Fibroblast of peridontal ligament (primary cell): ENCODE results near the gene ACTC1.
"Not testable (repeated sequence)": the region's sequence is repeated elsewhere in the genome, so short reads cannot be mapped to it uniquely, and the experiment has no call there.

Experiments
- DNase-seq: peaks from one replicate; pipeline ENCODE4 v3.0.0-alpha.2; 2010; ENCODE audit errors: extremely low read depth

The ACTC1 gene

GRCh38 chr15:34795267-34796081 lies at the start of gene ACTC1:
TSS of gene ACTC1 (minus strand) at chr15:34795549. CDS start at chr15:34794808, 741 bp downstream.
- no peak for DNase-seq

DNA sequence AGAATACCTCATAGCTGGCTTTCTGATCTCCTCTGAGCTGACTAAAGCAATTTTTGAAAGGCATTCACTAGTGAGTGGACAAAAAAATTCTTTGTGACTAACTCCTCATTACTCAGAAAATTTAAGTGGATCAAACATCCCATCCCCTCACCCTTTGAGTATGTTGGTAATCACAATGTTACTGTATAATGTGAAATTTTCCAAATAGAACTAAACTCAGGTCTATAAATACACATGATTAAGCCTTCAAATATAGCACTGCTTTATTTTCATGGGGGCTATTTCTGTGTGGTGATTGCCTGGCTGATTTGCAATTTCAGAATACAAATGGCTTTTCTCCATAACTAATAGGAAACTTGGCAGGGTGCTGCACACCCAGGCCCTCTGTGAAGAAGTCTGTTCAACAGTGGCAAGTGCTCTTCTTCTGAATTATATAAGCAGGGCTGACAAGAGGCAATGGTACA lies 45.9 kb upstream of the ACTC1 start:
- DNase-seq: peak; percentile 40

DNA sequence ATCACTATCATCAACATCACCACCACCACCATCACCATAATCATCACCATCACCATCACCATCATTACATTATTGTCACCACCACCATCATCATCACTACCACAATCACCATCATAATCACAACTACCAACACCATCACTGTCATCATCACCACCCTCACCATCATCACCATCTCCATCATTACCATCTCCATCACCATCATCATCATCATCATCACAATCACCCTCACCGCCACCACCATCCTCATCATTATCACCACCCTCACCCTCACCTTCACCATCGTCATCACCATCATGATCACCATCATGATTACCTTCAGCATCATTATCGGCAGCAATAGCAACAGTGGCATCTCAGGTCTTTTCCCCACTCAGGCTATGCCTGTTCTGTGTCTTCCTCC lies 42.9 kb upstream of the ACTC1 start:
- DNase-seq: no peak

DNA sequence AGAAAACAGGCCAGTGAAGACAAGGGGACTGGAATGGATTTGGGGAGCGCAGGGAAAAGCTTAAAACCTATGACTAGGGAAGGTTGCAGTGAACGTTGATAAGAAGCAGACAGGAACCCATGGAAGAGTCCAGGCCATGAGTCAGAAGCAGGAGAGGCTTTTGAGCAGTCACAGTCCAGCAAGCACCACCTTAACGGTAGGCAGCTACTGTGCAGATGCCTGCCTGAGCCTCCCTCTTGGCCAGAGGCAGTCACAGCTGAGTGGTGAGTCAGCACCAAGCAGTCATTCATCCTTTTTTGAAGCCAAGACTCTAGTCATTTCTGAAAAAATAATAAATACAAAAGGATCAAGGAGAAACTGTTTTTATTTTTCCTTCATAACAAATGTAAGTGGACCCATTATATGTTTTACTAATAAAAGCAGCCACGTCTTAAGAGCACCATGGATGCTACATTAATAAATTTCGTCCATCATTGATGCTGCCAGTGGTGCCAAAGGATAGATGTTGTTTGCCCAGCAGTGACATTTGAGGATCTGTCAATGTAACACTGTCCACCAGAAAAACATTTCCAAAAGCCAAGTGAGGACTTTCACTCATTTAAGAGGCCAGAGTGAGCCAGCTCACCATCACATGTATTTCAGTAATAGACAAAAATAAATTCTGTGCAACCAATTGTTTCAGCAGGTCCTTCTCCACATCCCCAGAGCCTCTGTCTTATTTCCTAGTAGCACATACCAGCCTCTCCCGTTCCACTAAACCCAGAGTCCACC lies 42.1 kb upstream of the ACTC1 start:
- peak; percentile 61 for DNase-seq

GRCh38 chr15:34828145-34828911 lies 33.0 kb upstream of the ACTC1 start:
- DNase-seq: no peak

DNA sequence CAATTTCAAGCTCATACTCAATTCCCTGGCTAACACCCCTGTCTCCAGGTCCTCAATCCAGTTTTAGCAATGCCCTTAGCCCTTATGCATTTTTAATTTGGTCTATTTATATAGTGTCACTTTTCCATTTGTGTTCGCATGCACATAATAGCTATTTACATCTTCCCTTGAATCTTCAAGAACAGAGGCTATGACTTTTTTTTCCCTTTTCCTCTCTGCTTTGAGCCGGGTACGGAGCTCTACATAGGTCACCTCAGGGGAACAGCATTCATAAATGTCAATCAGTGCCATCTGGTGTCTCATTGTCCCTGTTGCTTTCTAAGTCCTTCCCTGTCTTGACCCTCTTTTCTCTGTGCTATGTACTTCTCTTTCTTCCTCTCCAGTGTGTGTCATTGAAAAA lies 26.5 kb upstream of the ACTC1 start:
- DNase-seq: no peak

GRCh38 chr15:34820110-34820509 lies 24.8 kb upstream of the ACTC1 start:
- DNase-seq: no peak

DNA sequence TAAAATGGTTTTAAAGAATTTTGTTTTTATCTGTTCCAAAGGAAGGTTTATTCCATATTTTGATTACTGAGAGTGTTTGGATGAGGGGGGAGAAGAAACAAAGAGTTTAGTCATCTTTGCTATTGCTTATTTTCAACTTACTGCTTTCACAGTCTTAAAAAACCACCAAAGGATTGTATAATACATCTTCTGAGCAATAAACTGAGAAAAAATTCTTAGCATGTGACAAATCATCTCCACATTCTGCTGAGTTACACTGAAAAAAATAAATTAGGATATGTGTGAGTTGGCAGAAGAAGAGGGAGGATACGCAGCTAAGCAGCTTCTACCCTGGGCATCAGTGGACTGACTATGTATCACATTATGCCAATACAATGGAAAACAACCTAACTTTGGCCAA lies 23.2 kb upstream of the ACTC1 start:
- peak; percentile 53 for DNase-seq

DNA sequence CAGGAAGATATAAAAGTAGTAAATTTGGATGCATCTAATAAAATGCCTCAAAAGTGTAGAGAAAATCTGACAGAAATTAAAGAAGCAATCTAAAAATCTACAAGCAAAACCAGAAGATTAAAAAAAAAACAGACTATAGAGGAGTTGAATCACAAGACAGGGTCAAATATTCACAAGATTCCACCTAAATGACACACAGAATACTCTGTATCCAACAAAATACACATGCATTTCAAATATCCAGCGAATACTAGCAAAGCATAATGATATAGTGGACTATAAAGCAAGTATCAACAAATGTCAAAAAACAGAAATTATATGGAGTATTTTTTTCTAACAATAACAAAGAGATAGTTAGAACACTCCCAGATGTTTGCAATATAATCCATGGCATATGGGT lies 20.5 kb upstream of the ACTC1 start:
- DNase-seq: peak; percentile 19

DNA sequence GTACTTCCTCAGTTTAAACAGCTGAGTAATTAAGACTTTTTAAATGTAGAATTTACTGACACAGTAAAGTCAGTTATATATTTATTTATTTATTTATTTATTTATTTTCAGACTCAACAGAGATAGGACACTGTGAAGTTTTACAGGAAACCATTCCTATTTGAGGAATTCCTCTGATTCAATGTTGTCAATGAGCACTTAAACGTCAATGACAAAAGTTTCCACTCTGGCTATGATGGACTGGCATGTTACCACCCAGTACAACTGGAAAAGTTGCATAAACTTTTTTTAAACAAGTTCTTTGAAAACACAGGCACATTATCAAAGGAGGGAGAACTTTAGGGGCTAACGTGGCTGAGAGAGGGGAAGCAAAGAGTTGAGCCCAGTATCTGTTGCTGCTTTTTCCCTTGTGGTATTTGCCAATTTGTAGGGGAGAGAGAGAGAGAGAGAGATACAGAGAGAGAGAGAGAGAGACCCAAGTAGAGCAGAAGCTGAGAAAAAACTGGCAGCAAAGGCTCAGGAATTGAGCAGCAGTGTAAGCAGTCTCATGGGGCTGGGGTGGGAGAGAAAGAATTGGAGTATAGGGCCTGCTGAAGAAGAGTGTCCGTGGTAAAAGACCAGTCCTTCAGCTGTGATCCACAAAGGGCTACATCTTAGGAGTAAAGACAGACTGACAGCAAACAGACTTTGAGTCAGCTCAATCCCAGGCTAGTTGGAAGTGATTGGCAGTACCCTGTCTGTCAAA lies 18.3 kb upstream of the ACTC1 start:
- peak; percentile 23 for DNase-seq

GRCh38 chr15:34812868-34813365 lies 17.6 kb upstream of the ACTC1 start:
- not testable (repeated sequence) for DNase-seq

DNA sequence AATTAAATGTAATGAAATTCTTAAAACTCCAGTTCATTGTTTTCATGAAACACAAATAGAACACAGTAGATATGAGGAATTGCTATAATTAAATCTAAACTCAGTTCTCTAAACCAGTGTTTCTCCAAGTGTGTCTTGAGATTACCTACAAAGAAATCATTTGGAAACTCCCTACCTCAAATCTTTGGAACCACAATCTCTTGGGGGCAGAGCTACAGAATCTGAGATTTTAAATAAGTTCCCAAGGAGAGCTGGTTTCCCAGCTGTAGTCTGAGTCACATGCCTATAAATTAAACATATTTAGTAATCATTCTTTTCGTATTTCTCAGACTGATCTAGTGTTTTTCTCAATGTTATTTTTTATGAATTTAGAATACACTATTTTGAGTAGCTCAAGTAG lies 17.0 kb upstream of the ACTC1 start:
- DNase-seq: peak; percentile 85

DNA sequence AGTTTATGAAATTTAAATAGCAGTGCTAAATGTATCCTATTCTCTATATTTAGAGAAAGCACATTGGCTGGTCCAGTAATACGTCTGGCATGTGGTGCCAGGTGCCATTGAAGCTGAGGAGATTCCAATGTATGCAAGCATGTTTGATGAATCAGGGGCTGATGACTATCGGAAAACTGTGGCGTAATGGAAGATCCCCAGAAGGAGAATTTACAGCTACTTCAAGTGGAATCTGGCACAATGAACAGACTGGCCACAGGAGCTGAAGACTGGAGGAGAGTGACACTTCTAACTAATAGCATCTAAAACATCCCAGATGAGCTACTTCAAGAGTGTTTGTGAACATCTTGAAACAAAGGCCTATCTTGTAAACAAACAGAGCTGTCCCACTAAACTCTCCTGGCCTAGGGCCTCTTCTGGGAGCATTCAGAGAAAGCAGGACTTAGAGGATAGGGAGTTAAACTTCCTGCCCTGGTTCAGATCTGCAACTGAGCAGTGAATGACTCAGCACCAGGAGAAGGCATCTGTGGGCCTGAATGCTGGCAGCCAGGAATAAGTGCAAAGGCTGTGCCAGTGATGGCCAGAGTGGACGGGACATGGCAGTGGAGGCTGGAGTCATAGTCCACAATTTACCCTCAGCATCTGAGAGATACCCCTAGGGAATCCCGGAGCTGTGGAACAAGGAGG lies 15.2 kb upstream of the ACTC1 start:
- DNase-seq: peak; percentile 98

DNA sequence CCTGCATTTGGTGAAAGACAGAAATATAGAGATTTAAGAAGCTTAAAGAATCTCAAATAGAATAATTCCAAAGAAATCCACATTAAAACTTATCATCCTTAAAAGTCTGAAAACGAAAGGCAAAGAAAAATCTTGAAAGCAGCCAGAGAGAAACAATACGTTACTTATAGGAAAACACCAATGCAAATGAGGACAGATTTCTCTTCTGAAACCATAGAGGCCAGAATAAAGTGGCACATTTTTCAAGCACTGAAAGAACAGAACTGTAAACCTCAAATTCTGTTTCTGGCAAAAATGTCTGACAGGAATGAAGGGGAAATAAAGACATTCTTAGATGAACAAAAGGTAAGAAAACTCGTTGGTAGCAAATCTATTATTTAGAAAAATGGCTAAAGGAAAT lies 13.8 kb upstream of the ACTC1 start:
- no peak for DNase-seq

DNA sequence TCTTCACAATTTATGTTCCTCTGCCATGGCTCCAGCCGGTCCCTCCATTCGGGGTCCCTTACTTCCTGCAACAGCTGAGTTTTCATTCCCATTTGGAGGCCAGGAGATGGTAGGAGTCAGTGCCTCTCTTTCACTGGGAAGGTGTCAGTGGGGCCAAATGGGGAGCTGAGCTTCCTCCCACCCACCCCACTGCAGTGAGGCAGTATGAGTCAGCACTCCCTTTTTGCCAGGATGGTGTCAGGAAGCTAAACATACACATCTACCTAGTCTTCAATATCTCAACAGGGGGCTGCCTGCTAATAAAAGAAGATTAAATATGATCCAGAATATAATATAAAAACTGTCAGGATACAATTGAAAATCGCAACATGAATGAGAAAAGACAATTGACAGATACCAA lies 12.7 kb upstream of the ACTC1 start:
- DNase-seq: no peak

GRCh38 chr15:34807241-34807640 lies 11.9 kb upstream of the ACTC1 start:
- DNase-seq: not testable (repeated sequence)

DNA sequence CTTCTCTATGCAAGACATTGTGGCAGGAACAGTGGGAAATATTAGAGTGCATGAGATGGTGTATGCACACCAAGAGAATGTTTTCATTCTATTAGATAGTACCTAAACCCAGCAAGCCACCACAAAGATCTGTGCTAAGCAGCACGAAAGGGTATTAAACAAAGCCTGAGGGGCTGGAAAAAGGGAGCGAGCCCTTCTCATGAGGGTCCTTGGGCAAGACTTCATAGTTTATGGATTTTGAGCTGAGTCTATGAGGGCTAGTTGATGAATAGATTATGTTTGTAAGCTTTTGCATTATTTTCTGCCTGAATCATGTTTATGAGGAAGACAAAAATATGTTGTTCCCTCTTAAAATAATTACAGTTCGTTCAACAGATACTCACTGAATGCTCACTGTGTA lies 9.4 kb upstream of the ACTC1 start:
- DNase-seq: no peak

- DNase-seq: peak; percentile 31
These were observed 8.8 kb upstream of the ACTC1 start for GRCh38 chr15:34804113-34804512.

GRCh38 chr15:34802803-34803750 lies 7.7 kb upstream of the ACTC1 start:
- DNase-seq: no peak

DNA sequence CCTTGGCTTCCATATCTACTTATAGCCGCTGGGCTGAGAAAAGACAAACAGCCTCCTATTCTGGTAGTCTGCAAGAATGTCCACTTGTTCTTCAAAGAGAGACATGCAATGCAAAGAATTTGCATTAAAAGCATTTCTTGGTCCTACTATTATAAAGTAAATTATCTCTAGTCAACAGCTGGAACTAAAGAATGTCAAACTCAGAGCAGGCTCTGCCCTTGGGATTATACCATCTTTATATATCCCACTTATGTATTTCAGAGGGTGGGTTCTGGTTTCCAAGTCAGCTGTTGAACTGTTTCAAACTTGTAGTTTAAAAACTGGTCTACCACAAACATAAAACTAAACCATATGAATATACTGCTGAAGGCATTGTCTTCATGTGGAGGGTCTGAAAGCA lies 7.0 kb upstream of the ACTC1 start:
- no peak for DNase-seq
